RWPE1 (cell line): Measurements from ENCODE around the gene MCF2L.

Experiments used
- CTCF ChIA-PET: fragments of 350-600 bp; sonication (Branson Sonifier 250); formaldehyde crosslinking; extraction: SDS; loops from one replicate; lab custom pipeline; 2021; lab: Yijun Ruan, JAX
- POLR2A ChIA-PET: fragments of 400-600 bp; formaldehyde crosslinking; extraction: SDS; loops from one replicate; lab custom pipeline; 2020; ENCODE audit warnings: antibody characterized with exemption; ENCODE audit not compliant: low non-redundant PET; lab: Yijun Ruan, JAX
- DNase-seq: peaks from one replicate; pipeline ENCODE4 v3.0.0; 2012; ENCODE audit warnings: low spot score
- H3K27ac ChIP-seq: fragments of 450-650 bp; 2 replicates; pipeline ENCODE4 v1.5.1; 2017
- TF ChIP-seq, protein P1 (sequence below): fragments of 450-650 bp; conservative IDR thresholded peaks from 2 replicates; pipeline ENCODE4 v1.5.1; 2017; ENCODE audit warnings: low read depth, mild to moderate bottlenecking

MCF2L gene

DNA sequence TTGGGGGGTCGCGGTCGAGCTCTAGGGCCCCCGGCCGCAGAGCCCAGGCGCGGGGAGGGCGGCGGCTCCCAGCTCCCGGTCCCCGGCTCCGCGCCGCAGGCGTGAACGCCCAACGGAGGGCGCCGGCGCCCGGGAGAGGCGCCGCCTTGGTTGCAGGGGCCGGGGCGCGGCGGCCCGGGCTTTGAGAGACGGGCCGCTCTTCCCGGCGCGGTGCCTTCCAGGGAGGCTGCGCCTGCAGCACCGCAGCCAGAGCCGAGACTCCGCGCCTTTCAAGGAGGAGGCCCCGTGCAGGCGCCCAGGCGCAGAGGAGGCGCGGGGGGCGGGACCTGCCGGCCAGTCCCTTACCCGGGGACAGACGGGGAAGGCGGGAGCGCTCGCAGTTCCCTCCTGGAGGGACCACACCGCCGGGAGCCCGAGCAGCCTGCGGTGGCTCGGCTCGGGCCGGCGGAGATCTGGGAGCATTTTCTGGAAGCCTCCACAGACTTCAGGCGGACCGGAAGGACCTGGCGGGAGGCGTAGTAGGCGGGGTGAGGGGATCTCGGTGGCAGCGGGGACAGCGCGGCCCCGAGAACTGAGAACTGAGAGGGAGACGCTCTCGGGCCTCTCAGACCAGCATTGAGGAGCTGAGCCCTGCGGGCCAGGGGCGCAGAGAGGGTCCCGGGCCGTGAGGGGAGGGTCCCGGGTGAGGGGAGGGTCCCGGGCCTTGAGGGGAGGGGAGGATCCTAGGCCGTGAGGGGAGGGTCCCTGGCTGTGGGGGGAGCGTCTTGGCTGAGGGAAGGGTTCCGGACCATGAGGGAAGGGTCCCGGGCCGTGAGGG is 25.5 kb upstream of the MCF2L start:
- peak; percentile 9 for DNase-seq
- CTCF ChIA-PET: interaction anchor here (0.6 to 1.0 kb wide), 12 partner anchors 7 to 1060 kb away, joined by 3 to 6 read pairs (median 4); partner anchors contain the start of gene MCF2L
- TF ChIP-seq, protein P1, sequence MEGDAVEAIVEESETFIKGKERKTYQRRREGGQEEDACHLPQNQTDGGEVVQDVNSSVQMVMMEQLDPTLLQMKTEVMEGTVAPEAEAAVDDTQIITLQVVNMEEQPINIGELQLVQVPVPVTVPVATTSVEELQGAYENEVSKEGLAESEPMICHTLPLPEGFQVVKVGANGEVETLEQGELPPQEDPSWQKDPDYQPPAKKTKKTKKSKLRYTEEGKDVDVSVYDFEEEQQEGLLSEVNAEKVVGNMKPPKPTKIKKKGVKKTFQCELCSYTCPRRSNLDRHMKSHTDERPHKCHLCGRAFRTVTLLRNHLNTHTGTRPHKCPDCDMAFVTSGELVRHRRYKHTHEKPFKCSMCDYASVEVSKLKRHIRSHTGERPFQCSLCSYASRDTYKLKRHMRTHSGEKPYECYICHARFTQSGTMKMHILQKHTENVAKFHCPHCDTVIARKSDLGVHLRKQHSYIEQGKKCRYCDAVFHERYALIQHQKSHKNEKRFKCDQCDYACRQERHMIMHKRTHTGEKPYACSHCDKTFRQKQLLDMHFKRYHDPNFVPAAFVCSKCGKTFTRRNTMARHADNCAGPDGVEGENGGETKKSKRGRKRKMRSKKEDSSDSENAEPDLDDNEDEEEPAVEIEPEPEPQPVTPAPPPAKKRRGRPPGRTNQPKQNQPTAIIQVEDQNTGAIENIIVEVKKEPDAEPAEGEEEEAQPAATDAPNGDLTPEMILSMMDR: no peak
- H3K27ac ChIP-seq: no peak overlapping the region
- POLR2A ChIA-PET: no interaction called here

GRCh38 chr13:112947796-112948195 is 21.2 kb upstream of the MCF2L start:
- ChIA-PET CTCF (interaction anchor here (0.5 to 1.1 kb wide), 2 partner anchors 82 to 236 kb away, joined by 3 to 4 read pairs; no protein-coding TSS in a partner anchor), POLR2A (no interaction called here)
- no peak overlapping the region for H3K27ac ChIP-seq
- DNase-seq: no peak
- TF ChIP-seq, protein P1: no peak

- ChIA-PET POLR2A (no interaction called here), CTCF (no interaction called here)
- TF ChIP-seq, protein P1: no peak
- no peak for DNase-seq
- H3K27ac ChIP-seq: no peak overlapping the region
Measured at GRCh38 chr13:112951674-112952371, 17.2 kb upstream of the MCF2L start.

DNA sequence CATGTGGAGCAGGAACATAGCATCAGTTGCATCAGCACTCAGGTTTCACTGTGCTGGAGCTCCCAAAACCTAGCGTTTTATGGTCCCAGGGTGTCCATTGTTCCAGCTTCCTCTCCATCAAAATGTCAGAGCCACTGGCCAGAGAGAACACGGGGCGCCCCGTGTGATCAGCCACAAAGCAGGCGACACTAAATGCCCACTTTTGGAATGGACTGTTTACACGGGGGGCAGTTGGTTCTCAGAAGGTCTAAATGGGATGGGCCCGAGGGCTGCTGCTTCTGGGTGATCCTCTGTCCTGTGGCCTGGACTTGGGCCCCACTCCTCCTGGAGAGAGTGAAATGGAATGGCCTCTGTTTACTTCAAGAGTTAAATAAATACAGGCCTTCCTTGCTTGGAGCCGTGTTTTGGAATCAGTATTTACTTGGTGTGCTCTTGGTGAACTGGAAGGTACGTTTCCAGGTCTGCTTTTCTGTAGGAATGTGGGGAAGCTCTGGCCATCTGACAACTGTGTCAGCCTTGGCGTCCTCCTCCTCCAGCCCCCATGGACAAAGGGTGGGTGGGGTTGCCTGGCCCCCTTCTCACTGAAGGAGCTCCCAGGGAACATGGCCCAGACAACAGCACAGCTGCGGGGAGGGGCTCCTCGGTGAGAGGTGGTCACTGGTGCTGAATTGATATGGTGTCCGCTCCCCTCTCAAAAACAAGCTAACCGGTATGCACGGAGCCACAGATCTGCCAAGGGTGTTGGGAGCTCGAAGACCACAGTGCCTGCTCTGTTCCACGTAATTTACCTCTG is 16.1 kb upstream of the MCF2L start:
- no peak overlapping the region for H3K27ac ChIP-seq
- ChIA-PET POLR2A (no interaction called here), CTCF (no interaction called here)
- TF ChIP-seq, protein P1: no peak
- no peak for DNase-seq

DNA sequence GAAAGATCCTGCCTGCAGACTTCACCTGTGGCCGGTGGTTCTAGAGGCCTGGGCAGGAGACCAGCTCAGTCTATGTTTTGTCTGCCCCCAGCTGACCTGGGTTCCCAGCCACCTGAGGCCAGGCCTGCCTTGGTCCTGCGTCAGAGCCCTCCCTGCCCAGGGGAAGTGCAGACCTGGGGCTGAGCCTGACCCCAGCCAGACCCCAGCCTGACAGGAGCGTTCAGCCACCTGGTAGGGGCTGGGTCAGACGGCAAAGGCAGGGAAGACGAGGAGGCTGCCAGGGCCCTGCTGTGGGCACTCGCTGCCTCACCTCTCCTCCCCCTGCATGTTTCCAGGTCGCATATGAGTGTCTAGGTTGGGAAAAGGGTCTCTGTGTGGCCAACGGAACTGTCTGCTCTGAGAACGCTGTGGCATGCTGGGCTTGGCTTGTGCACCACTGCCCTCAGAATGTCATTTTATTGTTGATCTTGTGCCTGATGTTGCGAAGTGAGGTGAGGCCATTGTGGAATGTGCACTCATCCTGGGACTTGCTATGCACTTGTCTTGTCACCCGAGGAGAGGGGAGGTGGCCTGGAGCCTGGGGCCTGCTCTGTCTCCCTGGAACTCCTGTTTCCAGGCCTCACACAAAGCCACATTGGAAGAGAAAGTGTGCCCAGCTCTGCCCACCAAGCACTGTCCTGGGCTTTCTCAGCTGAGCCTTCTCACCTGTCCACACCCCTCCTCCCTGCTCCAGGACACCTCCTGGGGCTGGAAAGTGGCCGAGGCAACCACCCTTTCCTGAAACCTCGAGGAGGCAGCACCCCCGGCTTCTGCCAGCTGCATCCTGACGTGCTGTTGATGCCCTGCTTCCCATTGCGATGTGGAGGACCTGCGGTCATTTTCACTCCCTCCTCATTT is 15.2 kb upstream of the MCF2L start:
- CTCF ChIA-PET: no interaction called here
- TF ChIP-seq, protein P1: no peak
- no peak overlapping the region for H3K27ac ChIP-seq
- POLR2A ChIA-PET: no interaction called here
- DNase-seq: no peak
